CD4-positive, alpha-beta T cell (primary cell): ENCODE data around the gene ARHGEF4. TPM values are rescaled to one million over a fixed set of nuclear protein-coding genes. Genes with fewer than 3 reads are reported as not detected.

Source experiments
- ATAC-seq: fragments of 200-7000 bp; cut with Tn5 transposase; one replicate; pipeline ENCODE4 v1.10.0; 2022; ENCODE audit warnings: mild to moderate bottlenecking; ENCODE audit not compliant: poor library complexity
- CTCF ChIA-PET: fragments of 350-600 bp; sonication (Branson Sonifier 250); formaldehyde crosslinking; loops from one replicate; lab custom pipeline; 2021; ENCODE audit warnings: antibody characterized with exemption, inconsistent platforms; lab: Charles Lee
- POLR2A ChIA-PET: fragments of 350-600 bp; sonication (Branson Sonifier 250); formaldehyde crosslinking; loops from one replicate; lab custom pipeline; 2021; ENCODE audit warnings: antibody characterized with exemption, inconsistent platforms; lab: Charles Lee
- DNase-seq, 14 experiments: peaks; one replicate each; pipeline ENCODE4 v3.0.0-alpha.2; 2013 to 2020; ENCODE audit warnings: mixed read lengths in 2 of 14
- H3K27ac ChIP-seq, 2 donors: one replicate each; pipeline versions ENCODE4 v1.5.1 to v1.7.0; 2013; ENCODE audit warnings: low read length in 2 of 2, low read depth in 1 of 2, mild to moderate bottlenecking in 1 of 2
- H3K27me3 ChIP-seq, 2 experiments: 1 replicate in 1 of 2; 2 replicates in 1 of 2; pipeline versions ENCODE4 v1.6.1 to v1.7.0; 2013; ENCODE audit warnings: low read length in 2 of 2, control low read depth in 1 of 2, mild to moderate bottlenecking in 1 of 2, moderate library complexity in 1 of 2; ENCODE audit not compliant: insufficient read depth in 2 of 2, control insufficient read depth in 1 of 2
- H3K36me3 ChIP-seq: one replicate; pipeline ENCODE4 v1.6.1; 2013; ENCODE audit warnings: low read length, control low read depth; ENCODE audit not compliant: insufficient read depth
- H3K4me1 ChIP-seq: one replicate; pipeline ENCODE4 v1.6.1; 2013; ENCODE audit warnings: low read length, control low read depth; ENCODE audit not compliant: insufficient read depth
- H3K4me3 ChIP-seq: one replicate; pipeline ENCODE4 v1.5.1; 2013; ENCODE audit warnings: mild to moderate bottlenecking, low read length, moderate library complexity
- H3K9me3 ChIP-seq, 2 experiments: 1 replicate in 1 of 2; 2 replicates in 1 of 2; pipeline versions ENCODE4 v1.6.1 to v1.7.0; 2013; ENCODE audit warnings: low read length in 2 of 2, mild to moderate bottlenecking in 2 of 2, control low read depth in 1 of 2, moderate library complexity in 1 of 2; ENCODE audit not compliant: control insufficient read depth in 1 of 2, insufficient read depth in 1 of 2
- H3K27ac Mint-ChIP-seq: one replicate; pipeline ENCODE4 v1.8.0; 2020; ENCODE audit warnings: mixed read lengths
- H3K27me3 Mint-ChIP-seq: one replicate; pipeline ENCODE4 v1.8.0; 2021; ENCODE audit warnings: mixed read lengths
- H3K36me3 Mint-ChIP-seq: one replicate; pipeline ENCODE4 v1.8.0; 2021; ENCODE audit warnings: low read depth, mixed read lengths
- H3K4me1 Mint-ChIP-seq: one replicate; pipeline ENCODE4 v1.8.0; 2021; ENCODE audit warnings: low read depth, mixed read lengths
- H3K4me3 Mint-ChIP-seq: one replicate; pipeline ENCODE4 v1.8.0; 2020; ENCODE audit warnings: mild to moderate bottlenecking, mixed read lengths
- H3K9me3 Mint-ChIP-seq: one replicate; pipeline ENCODE4 v1.8.0; 2020; ENCODE audit warnings: mixed read lengths
- CTCF ChIP-seq: fragments of 200-600 bp; IDR thresholded peaks from one replicate; pipeline ENCODE4 v1.8.0; 2022; ENCODE audit warnings: antibody characterized with exemption, mild to moderate bottlenecking
- intact Hi-C, 2 experiments: fragments of 100-400 bp; cut with DNase I in 1 of 2; cut with micrococcal nuclease in 1 of 2; formaldehyde crosslinking; loops; one replicate each; pipeline versions ENCODE4 v1.15.1 to v1.9.0; 2023 to 2025; cut with DNase I, micrococcal nuclease
- total RNA-seq, 174 experiments: library from RNA in 2 of 174; stranded (reverse) in 2 of 174; gene quantifications; one replicate each; pipeline ENCODE4 v1.2.3 and lab custom pipeline; 2021 to 2026

ARHGEF4 gene
- total RNA-seq, 2 experiments from 2014 or later, result 3.6 to 4.1 TPM

- Histone ChIP-seq H3K4me1 (no peaks in the 10 kb centered on the region), H3K36me3 (no peaks in the 10 kb centered on the region), H3K9me3 (peaks cover 0 to 3% of the 10 kb centered on the region in 2 experiments), H3K27ac (no peak overlapping the region), H3K27me3 (no peaks in the 10 kb centered on the region), H3K4me3 (no peak overlapping the region)
- intact Hi-C loops, result no loop called here
- ChIA-PET POLR2A (no interaction called here), CTCF (interaction anchor here (1.6 kb wide), 1 partner anchor 25 kb away, joined by 7 read pairs; no protein-coding TSS in a partner anchor)
- no peak overlapping the region for H3K27ac Mint-ChIP-seq
- H3K4me1 Mint-ChIP-seq, result no peaks in the 10 kb centered on the region
- H3K36me3 Mint-ChIP-seq, result no peaks in the 10 kb centered on the region
- H3K27me3 Mint-ChIP-seq, result peaks cover 4% of the 10 kb centered on the region
- H3K4me3 Mint-ChIP-seq, result no peak overlapping the region
- ATAC-seq (no peak), DNase-seq (no peak)
- TF ChIP-seq CTCF, result no peak
- H3K9me3 Mint-ChIP-seq, result no peaks in the 10 kb centered on the region
These were observed 12.0 kb downstream of the ARHGEF4 start for GRCh38 chr2:130848526-130849210.

GRCh38 chr2:130849896-130850787 lies 13.4 kb downstream of the ARHGEF4 start:
- Mint-ChIP-seq H3K27ac (no peak overlapping the region), H3K4me3 (no peak overlapping the region), H3K9me3 (no peaks in the 10 kb centered on the region), H3K4me1 (no peaks in the 10 kb centered on the region), H3K27me3 (peaks cover 4% of the 10 kb centered on the region), H3K36me3 (no peaks in the 10 kb centered on the region)
- DNase-seq (no peak), ATAC-seq (no peak)
- intact Hi-C loops, result no loop called here
- no peaks in the 10 kb centered on the region for H3K36me3 ChIP-seq
- ChIA-PET CTCF (interaction anchor here (1.6 kb wide), 1 partner anchor 23 kb away, joined by 7 read pairs; no protein-coding TSS in a partner anchor), POLR2A (no interaction called here)
- H3K4me3 ChIP-seq, result no peak overlapping the region
- peaks cover 0 to 3% of the 10 kb centered on the region in 2 experiments for H3K9me3 ChIP-seq
- H3K4me1 ChIP-seq, result no peaks in the 10 kb centered on the region
- no peaks in the 10 kb centered on the region for H3K27me3 ChIP-seq
- H3K27ac ChIP-seq, result no peak overlapping the region
- TF ChIP-seq CTCF, result no peak

GRCh38 chr2:130850788-130851623 lies 14.3 kb downstream of the ARHGEF4 start:
- intact Hi-C loops, result no loop called here
- CTCF ChIA-PET, result no interaction called here
- no peak overlapping the region for H3K4me3 Mint-ChIP-seq
- H3K36me3 ChIP-seq, result no peaks in the 10 kb centered on the region
- no peaks in the 10 kb centered on the region for H3K4me1 ChIP-seq
- no peaks in the 10 kb centered on the region for H3K36me3 Mint-ChIP-seq
- POLR2A ChIA-PET, result no interaction called here
- no peak overlapping the region for H3K4me3 ChIP-seq
- H3K27me3 Mint-ChIP-seq, result peaks cover 4% of the 10 kb centered on the region
- H3K9me3 ChIP-seq, result peaks cover 0 to 3% of the 10 kb centered on the region in 2 experiments
- H3K27me3 ChIP-seq, result no peaks in the 10 kb centered on the region
- H3K27ac ChIP-seq, result no peak overlapping the region
- ATAC-seq (no peak), DNase-seq (no peak)
- H3K4me1 Mint-ChIP-seq, result no peaks in the 10 kb centered on the region
- peaks cover 4% of the 10 kb centered on the region for H3K9me3 Mint-ChIP-seq
- H3K27ac Mint-ChIP-seq, result no peak overlapping the region
- TF ChIP-seq CTCF, result no peak
